Sigmoid colon (tissue), 4 donors: ENCODE data around the gene FAM227B.

ENCODE experiments used
- CTCF ChIP-seq, 4 experiments: fragments of 450-650 bp in 3 of 4; fragments of 200-600 bp in 1 of 4; IDR thresholded peaks; one replicate each; pipeline ENCODE4 v1.5.1; 2016 to 2019; ENCODE audit warnings: antibody characterized with exemption in 4 of 4, mild to moderate bottlenecking in 3 of 4, moderate library complexity in 2 of 4
- POLR2AphosphoS5 ChIP-seq, 4 donors: sonication (generic); formaldehyde crosslinking; IDR thresholded peaks; one replicate each; pipeline ENCODE4 v1.6.1; 2017; ENCODE audit warnings: antibody characterized with exemption in 4 of 4

DNA sequence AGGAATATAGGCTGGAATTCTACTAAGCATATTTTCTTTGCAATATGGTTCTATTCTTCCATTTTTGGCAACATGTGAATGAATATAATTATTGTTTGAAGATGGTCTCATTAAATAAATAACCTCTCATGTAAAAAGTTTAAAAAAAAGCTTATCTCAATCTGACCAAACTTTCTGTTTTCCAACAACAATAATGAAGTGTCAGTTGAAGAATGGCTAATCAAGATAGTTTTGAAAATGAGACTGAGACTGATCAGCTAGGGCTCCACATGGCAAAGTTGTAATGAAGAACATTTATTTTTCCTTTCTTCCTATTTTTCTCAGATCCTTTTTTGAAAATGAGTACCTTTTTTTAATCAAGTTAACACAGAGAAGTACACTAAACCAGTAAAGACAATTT, 333.1 kb downstream of the FAM227B start:
- TF ChIP-seq POLR2AphosphoS5 (IDR thresholded peaks at IDR 0.05) (no peak), CTCF (IDR thresholded peaks at IDR 0.05) (no peak)
